Uterus (tissue), 2 donors: ENCODE measurements around the gene MAGI2.

Experiments
- POLR2A ChIP-seq, 2 donors: fragments of 450-650 bp; IDR thresholded peaks; one replicate each; pipeline ENCODE4 v1.6.1; 2016; ENCODE audit warnings: antibody characterized with exemption in 2 of 2, mild to moderate bottlenecking in 1 of 2, moderate library complexity in 1 of 2
- TF ChIP-seq, protein P1 (sequence below), 4 experiments: fragments of 200-600 bp in 2 of 4; fragments of 450-650 bp in 2 of 4; sonication (generic) in 2 of 4; IDR thresholded peaks; one replicate each; pipeline ENCODE4 v1.5.1; 2016 to 2019; ENCODE audit warnings: antibody characterized with exemption in 4 of 4, mild to moderate bottlenecking in 2 of 4, moderate library complexity in 1 of 4

GRCh38 chr7:79240413-79240812 lies 213.1 kb downstream of the MAGI2 start:
- TF ChIP-seq POLR2A (IDR thresholded peaks at IDR 0.05), result no peak
- TF ChIP-seq, protein P1, sequence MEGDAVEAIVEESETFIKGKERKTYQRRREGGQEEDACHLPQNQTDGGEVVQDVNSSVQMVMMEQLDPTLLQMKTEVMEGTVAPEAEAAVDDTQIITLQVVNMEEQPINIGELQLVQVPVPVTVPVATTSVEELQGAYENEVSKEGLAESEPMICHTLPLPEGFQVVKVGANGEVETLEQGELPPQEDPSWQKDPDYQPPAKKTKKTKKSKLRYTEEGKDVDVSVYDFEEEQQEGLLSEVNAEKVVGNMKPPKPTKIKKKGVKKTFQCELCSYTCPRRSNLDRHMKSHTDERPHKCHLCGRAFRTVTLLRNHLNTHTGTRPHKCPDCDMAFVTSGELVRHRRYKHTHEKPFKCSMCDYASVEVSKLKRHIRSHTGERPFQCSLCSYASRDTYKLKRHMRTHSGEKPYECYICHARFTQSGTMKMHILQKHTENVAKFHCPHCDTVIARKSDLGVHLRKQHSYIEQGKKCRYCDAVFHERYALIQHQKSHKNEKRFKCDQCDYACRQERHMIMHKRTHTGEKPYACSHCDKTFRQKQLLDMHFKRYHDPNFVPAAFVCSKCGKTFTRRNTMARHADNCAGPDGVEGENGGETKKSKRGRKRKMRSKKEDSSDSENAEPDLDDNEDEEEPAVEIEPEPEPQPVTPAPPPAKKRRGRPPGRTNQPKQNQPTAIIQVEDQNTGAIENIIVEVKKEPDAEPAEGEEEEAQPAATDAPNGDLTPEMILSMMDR (IDR thresholded peaks at IDR 0.05), result no peak
